Hepatocyte (in vitro differentiated cells): ENCODE results near the gene CWC15. TPM values are rescaled to one million over a fixed set of nuclear protein-coding genes. Genes with fewer than 3 reads are reported as not detected.

Experiments used
- DNase-seq: peaks from one replicate; pipeline ENCODE4 v3.0.0-alpha.2; 2016; ENCODE audit warnings: low spot score
- H2AFZ ChIP-seq: fragments of 200-600 bp; sonication (generic); 2 replicates; pipeline ENCODE4 v1.6.0; 2016; ENCODE audit warnings: antibody characterized with exemption, mild to moderate bottlenecking
- H3K27ac ChIP-seq: fragments of 200-600 bp; sonication (generic); 2 replicates; pipeline ENCODE4 v1.5.1; 2016; ENCODE audit warnings: mild to moderate bottlenecking
- H3K27me3 ChIP-seq: fragments of 200-600 bp; sonication (generic); 2 replicates; pipeline ENCODE4 v1.6.1; 2016
- H3K36me3 ChIP-seq: fragments of 200-600 bp; sonication (generic); replicated peaks from 2 replicates; pipeline ENCODE4 v1.5.1; 2016; ENCODE audit warnings: low read depth; ENCODE audit not compliant: insufficient read depth
- H3K4me1 ChIP-seq: fragments of 200-600 bp; sonication (generic); 2 replicates; pipeline ENCODE4 v1.5.1; 2016; ENCODE audit warnings: mild to moderate bottlenecking, moderate library complexity; ENCODE audit not compliant: insufficient read depth
- H3K4me2 ChIP-seq: fragments of 200-600 bp; sonication (generic); 2 replicates; pipeline ENCODE4 v1.6.0; 2016
- H3K4me3 ChIP-seq: fragments of 200-600 bp; sonication (generic); 2 replicates; pipeline ENCODE4 v1.5.1; 2016; ENCODE audit warnings: mild to moderate bottlenecking
- H3K79me2 ChIP-seq: fragments of 200-600 bp; sonication (generic); 2 replicates; pipeline ENCODE4 v1.6.0; 2017; ENCODE audit warnings: mild to moderate bottlenecking
- H3K9me2 ChIP-seq: fragments of 200-600 bp; sonication (generic); replicated peaks from 2 replicates; pipeline ENCODE4 v1.6.0; 2017; ENCODE audit warnings: mild to moderate bottlenecking; ENCODE audit not compliant: insufficient read depth
- H3K9me3 ChIP-seq: fragments of 200-600 bp; sonication (generic); 2 replicates; pipeline ENCODE4 v1.5.1; 2016; ENCODE audit warnings: low read depth, mild to moderate bottlenecking
- H4K20me1 ChIP-seq: fragments of 200-600 bp; sonication (generic); 2 replicates; pipeline ENCODE4 v1.6.0; 2016; ENCODE audit warnings: mild to moderate bottlenecking; ENCODE audit not compliant: insufficient read depth, poor library complexity, severe bottlenecking
- EZH2 ChIP-seq: fragments of 200-600 bp; sonication (generic); IDR thresholded peaks from 2 replicates; pipeline ENCODE4 v1.6.1; 2016; ENCODE audit warnings: antibody characterized with exemption, mild to moderate bottlenecking, borderline replicate concordance
- EZH2phosphoT487 ChIP-seq: fragments of 200-600 bp; sonication (generic); IDR thresholded peaks from one replicate; pipeline ENCODE4 v1.6.1; 2018; ENCODE audit warnings: antibody characterized with exemption, mild to moderate bottlenecking, low read depth, moderate library complexity; ENCODE audit not compliant: unreplicated experiment, severe bottlenecking
- WGBS: methylation state at CpG from one replicate; pipeline ENCODE4 v1.1.6; 2016; ENCODE audit warnings: low lambda C conversion rate; ENCODE audit errors: missing lambda C conversion rate; 5-methylcytosine and 5-hydroxymethylcytosine counted together
- polyA plus RNA-seq: library from polyadenylated mRNA; unstranded; fragments of >200 nt; fragmentation: Nextera tagmentation; extraction: Ambion mirVana; gene quantifications from 2 replicates; pipeline ENCODE4 v1.2.1, GENCODE V29; 2016
- total RNA-seq: library from RNA; depleted of rRNA; stranded (reverse); fragments of >200 nt; gene quantifications from 2 replicates; pipeline ENCODE4 v1.2.3, GENCODE V29; 2014
- TF ChIP-seq, protein P1 (sequence below): fragments of 200-600 bp; sonication (generic); IDR thresholded peaks from 2 replicates; pipeline ENCODE4 v1.5.1; 2016; ENCODE audit warnings: antibody characterized with exemption, mild to moderate bottlenecking; ENCODE audit not compliant: poor library complexity

The CWC15 gene
- total and polyA plus RNA-seq, 2 experiments from 2014 or later = 57.6 to 58.3 TPM

DNA sequence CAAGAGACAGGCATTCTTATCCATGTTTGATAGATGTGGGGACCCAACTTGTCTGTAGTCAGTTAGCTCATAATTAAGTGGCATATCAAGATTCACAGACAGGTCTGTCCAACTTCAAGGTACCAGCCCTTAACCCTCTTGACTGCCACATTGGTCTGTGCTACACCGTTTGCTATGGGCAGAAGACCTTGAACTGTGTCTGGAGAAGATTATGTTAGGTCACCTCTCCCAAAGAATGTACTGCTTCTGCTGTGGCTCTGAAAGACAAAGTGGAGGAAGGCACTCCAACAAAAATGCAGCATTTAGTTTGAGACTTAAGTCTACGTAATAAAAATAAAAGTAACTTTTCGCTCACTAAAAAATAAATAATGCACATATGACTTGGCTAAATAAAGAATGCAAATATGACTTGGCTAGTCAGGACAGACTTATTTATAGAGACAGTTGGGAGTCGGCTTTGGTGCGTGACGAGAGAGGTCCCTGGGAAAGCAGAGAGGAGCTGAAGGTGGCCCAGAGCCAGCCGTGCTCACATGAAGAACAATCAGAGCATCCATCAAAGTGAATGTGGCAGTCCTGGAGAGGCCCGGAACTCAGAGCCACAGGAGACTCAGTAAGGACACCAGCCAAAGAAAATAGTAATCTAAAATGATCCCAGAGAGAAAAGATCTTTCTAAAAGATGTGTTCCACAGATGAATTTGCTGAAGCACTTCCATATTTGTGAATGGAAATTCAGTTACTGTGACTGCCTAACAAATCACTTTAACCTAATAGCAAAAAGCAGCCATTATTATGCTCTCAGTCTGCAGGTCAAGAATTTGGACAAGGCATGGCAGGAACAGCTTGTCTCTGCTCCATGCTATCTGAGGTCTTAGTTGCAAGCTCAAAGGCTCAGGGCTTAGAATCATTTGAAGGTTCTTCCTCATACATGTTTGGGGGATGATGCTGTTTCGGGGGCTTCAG lies 35.0 kb downstream of the CWC15 start:
- no peak for DNase-seq
- H3K79me2 ChIP-seq = no peaks in the 10 kb centered on the region
- H4K20me1 ChIP-seq = no peaks in the 10 kb centered on the region
- WGBS = 70% methylated on average over 9 of the region's 9 CpGs
- TF ChIP-seq EZH2phosphoT487 = no peak
- TF ChIP-seq, protein P1, sequence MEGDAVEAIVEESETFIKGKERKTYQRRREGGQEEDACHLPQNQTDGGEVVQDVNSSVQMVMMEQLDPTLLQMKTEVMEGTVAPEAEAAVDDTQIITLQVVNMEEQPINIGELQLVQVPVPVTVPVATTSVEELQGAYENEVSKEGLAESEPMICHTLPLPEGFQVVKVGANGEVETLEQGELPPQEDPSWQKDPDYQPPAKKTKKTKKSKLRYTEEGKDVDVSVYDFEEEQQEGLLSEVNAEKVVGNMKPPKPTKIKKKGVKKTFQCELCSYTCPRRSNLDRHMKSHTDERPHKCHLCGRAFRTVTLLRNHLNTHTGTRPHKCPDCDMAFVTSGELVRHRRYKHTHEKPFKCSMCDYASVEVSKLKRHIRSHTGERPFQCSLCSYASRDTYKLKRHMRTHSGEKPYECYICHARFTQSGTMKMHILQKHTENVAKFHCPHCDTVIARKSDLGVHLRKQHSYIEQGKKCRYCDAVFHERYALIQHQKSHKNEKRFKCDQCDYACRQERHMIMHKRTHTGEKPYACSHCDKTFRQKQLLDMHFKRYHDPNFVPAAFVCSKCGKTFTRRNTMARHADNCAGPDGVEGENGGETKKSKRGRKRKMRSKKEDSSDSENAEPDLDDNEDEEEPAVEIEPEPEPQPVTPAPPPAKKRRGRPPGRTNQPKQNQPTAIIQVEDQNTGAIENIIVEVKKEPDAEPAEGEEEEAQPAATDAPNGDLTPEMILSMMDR = no peak
- no peak for TF ChIP-seq EZH2
- no peaks in the 10 kb centered on the region for H3K9me3 ChIP-seq
- no peak overlapping the region for H2AFZ ChIP-seq
- H3K4me1 ChIP-seq = no peaks in the 10 kb centered on the region
- no peak overlapping the region for H3K4me3 ChIP-seq
- H3K9me2 ChIP-seq = no peaks in the 10 kb centered on the region
- H3K27ac ChIP-seq = no peak overlapping the region
- H3K27me3 ChIP-seq = no peaks in the 10 kb centered on the region
- H3K36me3 ChIP-seq = no peaks in the 10 kb centered on the region
- H3K4me2 ChIP-seq = no peak overlapping the region

DNA sequence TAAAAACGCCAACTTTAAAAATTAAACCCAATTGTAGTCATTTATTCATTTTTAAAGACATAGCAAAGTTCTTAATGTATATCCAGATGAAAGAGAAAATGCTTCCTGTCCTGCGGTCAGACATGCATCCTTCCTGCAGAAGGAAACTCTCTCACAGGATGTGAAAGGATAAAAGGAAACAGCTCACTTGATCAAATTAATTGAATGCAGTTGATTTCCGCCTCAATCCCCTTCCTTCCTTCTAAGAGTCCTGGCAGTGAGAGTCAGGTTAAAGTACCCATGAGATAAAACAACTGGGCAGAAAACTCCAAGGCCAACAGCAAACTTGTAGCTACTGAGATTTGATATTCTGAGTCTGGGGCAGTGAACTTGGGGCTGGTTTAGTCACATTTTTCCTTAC lies 38.5 kb downstream of the CWC15 start:
- H3K9me3 ChIP-seq = no peaks in the 10 kb centered on the region
- no peak for TF ChIP-seq EZH2
- TF ChIP-seq, protein P1 = no peak
- TF ChIP-seq EZH2phosphoT487 = no peak
- 80% methylated on average over 3 of the region's 3 CpGs for WGBS
- DNase-seq = no peak
- H3K27ac ChIP-seq = no peak overlapping the region
- no peak overlapping the region for H3K4me3 ChIP-seq
- H3K4me2 ChIP-seq = no peak overlapping the region
- H4K20me1 ChIP-seq = no peaks in the 10 kb centered on the region
- no peaks in the 10 kb centered on the region for H3K4me1 ChIP-seq
- no peaks in the 10 kb centered on the region for H3K27me3 ChIP-seq
- no peaks in the 10 kb centered on the region for H3K9me2 ChIP-seq
- H3K79me2 ChIP-seq = no peaks in the 10 kb centered on the region
- H2AFZ ChIP-seq = no peak overlapping the region
- H3K36me3 ChIP-seq = no peaks in the 10 kb centered on the region

DNA sequence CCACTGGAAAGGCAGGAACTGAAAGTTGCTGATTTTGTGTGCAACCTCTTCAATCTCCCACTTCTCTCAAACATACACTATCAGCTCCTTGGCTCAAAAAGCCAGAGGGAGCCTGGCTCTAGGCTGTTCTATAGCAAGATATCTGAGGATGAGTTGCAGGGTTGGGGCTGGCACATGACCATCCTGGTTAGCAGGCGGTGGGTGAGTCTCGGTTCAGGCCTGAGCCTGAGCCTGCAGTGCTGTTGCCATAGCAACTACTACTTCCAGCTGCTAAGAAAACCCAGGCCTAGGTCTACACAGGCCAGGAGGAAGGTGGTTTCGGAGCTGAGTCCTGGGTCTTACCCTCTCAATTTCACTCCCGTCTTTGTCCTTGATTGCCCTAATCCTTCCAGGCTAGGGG lies 39.0 kb downstream of the CWC15 start:
- H3K4me1 ChIP-seq = no peaks in the 10 kb centered on the region
- H3K79me2 ChIP-seq = no peaks in the 10 kb centered on the region
- 66% methylated on average over 4 of the region's 4 CpGs for WGBS
- H3K4me2 ChIP-seq = no peak overlapping the region
- no peaks in the 10 kb centered on the region for H3K9me3 ChIP-seq
- no peak overlapping the region for H3K4me3 ChIP-seq
- H4K20me1 ChIP-seq = no peaks in the 10 kb centered on the region
- no peak overlapping the region for H2AFZ ChIP-seq
- H3K9me2 ChIP-seq = no peaks in the 10 kb centered on the region
- H3K27ac ChIP-seq = no peak overlapping the region
- H3K36me3 ChIP-seq = no peaks in the 10 kb centered on the region
- no peak for TF ChIP-seq EZH2phosphoT487
- TF ChIP-seq, protein P1 = no peak
- H3K27me3 ChIP-seq = no peaks in the 10 kb centered on the region
- peak; percentile 32 for DNase-seq
